ENCODE results near the gene TBX20.

TBX20 gene

GRCh38 chr7:35253710-35254495, at the start of gene TBX20:
Gene TBX20 (minus strand): TSS chr7:35254100. CDS start chr7:35253620, 480 bp downstream.
- peak; percentile 22 for DNase-seq (ENCODE audit: low read depth)

- no peak for DNase-seq (ENCODE audit: low read depth)
Observed at GRCh38 chr7:35289376-35289775, 35.5 kb upstream of the TBX20 start.

GRCh38 chr7:35286986-35287385, 33.1 kb upstream of the TBX20 start:
- no peak for DNase-seq (ENCODE audit: low read depth)

- no peak for DNase-seq (ENCODE audit: low read depth)
Observed at GRCh38 chr7:35286422-35286821, 32.5 kb upstream of the TBX20 start.

- DNase-seq (ENCODE audit: low read depth): no peak
Observed at GRCh38 chr7:35285799-35286198, 31.9 kb upstream of the TBX20 start.

- DNase-seq (ENCODE audit: low read depth): no peak
Observed at GRCh38 chr7:35280902-35281301, 27.0 kb upstream of the TBX20 start.

- DNase-seq (ENCODE audit: low read depth): no peak
Observed at GRCh38 chr7:35277359-35277758, 23.5 kb upstream of the TBX20 start.

GRCh38 chr7:35272246-35272645, 18.3 kb upstream of the TBX20 start:
- no peak for DNase-seq (ENCODE audit: low read depth)

- no peak for DNase-seq (ENCODE audit: low read depth)
Observed at GRCh38 chr7:35268953-35269352, 15.1 kb upstream of the TBX20 start.

GRCh38 chr7:35267411-35267810, 13.5 kb upstream of the TBX20 start:
- no peak for DNase-seq (ENCODE audit: low read depth)

GRCh38 chr7:35263396-35263795, 9.5 kb upstream of the TBX20 start:
- DNase-seq (ENCODE audit: low read depth): no peak

GRCh38 chr7:35261476-35262285, 7.8 kb upstream of the TBX20 start:
- no peak for DNase-seq (ENCODE audit: low read depth)

GRCh38 chr7:35261041-35261440, 7.1 kb upstream of the TBX20 start:
- DNase-seq (ENCODE audit: low read depth): no peak

- no peak for DNase-seq (ENCODE audit: low read depth)
Observed at GRCh38 chr7:35260246-35260645, 6.3 kb upstream of the TBX20 start.

- no peak for DNase-seq (ENCODE audit: low read depth)
Observed at GRCh38 chr7:35259523-35259908, 5.6 kb upstream of the TBX20 start.

- DNase-seq (ENCODE audit: low read depth): no peak
Observed at GRCh38 chr7:35258868-35259522, 5.1 kb upstream of the TBX20 start.

GRCh38 chr7:35258125-35258867, 4.4 kb upstream of the TBX20 start:
- no peak for DNase-seq (ENCODE audit: low read depth)

GRCh38 chr7:35257251-35258124, 3.6 kb upstream of the TBX20 start:
- DNase-seq (ENCODE audit: low read depth): no peak

- DNase-seq (ENCODE audit: low read depth): no peak
Observed at GRCh38 chr7:35256256-35257175, 2.6 kb upstream of the TBX20 start.

Measured in activated T-cell treated with anti-CD3 and anti-CD28 coated beads for 24 hours (primary cell).